ELR (cell line): ENCODE results near the gene RABGAP1.

Experiments used
- DNase-seq: peaks from one replicate; pipeline ENCODE4 v3.0.0-alpha.2; 2015; ENCODE audit warnings: low read depth

RABGAP1 gene

GRCh38 chr9:123008909-123009308, 68.1 kb downstream of the RABGAP1 start:
- DNase-seq, result no peak

GRCh38 chr9:123011380-123011779, 70.6 kb downstream of the RABGAP1 start:
- no peak for DNase-seq

- DNase-seq, result no peak
Observed at GRCh38 chr9:123011878-123012528, 71.2 kb downstream of the RABGAP1 start.

- DNase-seq, result no peak
Observed at GRCh38 chr9:123016631-123017030, 75.8 kb downstream of the RABGAP1 start.

GRCh38 chr9:123020796-123021195, 80.0 kb downstream of the RABGAP1 start:
- no peak for DNase-seq

GRCh38 chr9:123026425-123026824, 85.6 kb downstream of the RABGAP1 start:
- no peak for DNase-seq

GRCh38 chr9:123027517-123027916, 86.7 kb downstream of the RABGAP1 start:
- DNase-seq, result no peak

- DNase-seq, result no peak
Observed at GRCh38 chr9:123028136-123028535, 87.3 kb downstream of the RABGAP1 start.

- DNase-seq, result no peak
Observed at GRCh38 chr9:123028973-123029372, 88.2 kb downstream of the RABGAP1 start.

- no peak for DNase-seq
Observed at GRCh38 chr9:123031963-123032362, 91.1 kb downstream of the RABGAP1 start.

- no peak for DNase-seq
Observed at GRCh38 chr9:123033352-123033751, 92.5 kb downstream of the RABGAP1 start, which contains the start of gene GPR21. GPR21 (plus strand) TSS chr9:123033667; CDS start chr9:123034567, 900 bp downstream.

GRCh38 chr9:123033864-123034601, 93.2 kb downstream of the RABGAP1 start:
- DNase-seq, result no peak

- no peak for DNase-seq
Observed at GRCh38 chr9:123034881-123035510, 94.2 kb downstream of the RABGAP1 start.

GRCh38 chr9:123035791-123036190, 95.0 kb downstream of the RABGAP1 start:
- DNase-seq, result no peak

- DNase-seq, result no peak
Observed at GRCh38 chr9:123036893-123037545, 96.2 kb downstream of the RABGAP1 start.

GRCh38 chr9:123039617-123040219, 98.9 kb downstream of the RABGAP1 start:
- DNase-seq, result no peak

GRCh38 chr9:123040801-123041200, 100.0 kb downstream of the RABGAP1 start:
- DNase-seq, result no peak

GRCh38 chr9:123041489-123041888, 100.7 kb downstream of the RABGAP1 start:
- DNase-seq, result no peak

GRCh38 chr9:123043081-123043939, 102.5 kb downstream of the RABGAP1 start:
- no peak for DNase-seq

- no peak for DNase-seq
Observed at GRCh38 chr9:123044586-123044985, 103.8 kb downstream of the RABGAP1 start.
